Hippocampal formation (tissue), 2 donors: ENCODE measurements around the gene B4GAT1.
A peak's percentile ranks its signal among the peaks of the same experiment; 100 is the strongest.
"Not testable (repeated sequence)": the region's sequence is repeated elsewhere in the genome, so short reads cannot be mapped to it uniquely, and the experiment has no call there.

Source experiments
- DNase-seq, 2 donors: peaks; one replicate each; lab custom pipeline; 2025; lab: John Stamatoyannopoulos, UW

Gene B4GAT1

GRCh38 chr11:66363187-66363601 is 15.8 kb upstream of the B4GAT1 start:
- DNase-seq: no peak

DNA sequence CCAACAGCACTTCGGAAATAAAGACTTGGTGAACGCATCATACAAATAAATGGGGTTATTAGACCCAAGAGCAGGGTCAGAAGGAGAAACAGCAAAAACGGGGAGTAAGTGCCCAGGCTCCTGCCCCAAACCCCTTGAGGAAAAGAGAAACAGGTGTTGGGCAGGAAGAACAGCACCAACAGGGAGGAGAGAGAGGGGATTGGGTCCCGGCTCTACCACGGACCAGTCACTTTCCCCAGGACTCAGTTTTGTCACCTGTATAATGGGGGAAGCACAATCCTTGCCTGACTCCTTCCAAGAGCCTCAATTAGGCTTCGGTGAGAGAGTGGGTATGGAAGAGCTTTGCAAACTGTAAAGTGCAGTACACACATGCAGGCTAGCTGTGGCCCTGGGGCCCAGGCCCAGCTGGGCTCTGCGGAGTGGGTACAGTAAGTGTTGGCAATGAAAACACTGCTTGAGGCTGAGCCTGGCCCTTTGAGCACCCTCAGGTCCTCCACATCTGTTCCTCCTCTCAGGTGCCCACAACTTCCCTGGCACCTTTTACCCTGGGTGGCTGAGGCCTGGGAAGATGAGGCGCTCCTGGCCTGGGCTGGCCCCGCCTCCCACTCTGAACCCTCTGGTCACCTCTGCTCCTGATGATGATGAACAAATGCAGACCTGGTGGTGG is 15.2 kb upstream of the B4GAT1 start:
- DNase-seq: no peak

DNA sequence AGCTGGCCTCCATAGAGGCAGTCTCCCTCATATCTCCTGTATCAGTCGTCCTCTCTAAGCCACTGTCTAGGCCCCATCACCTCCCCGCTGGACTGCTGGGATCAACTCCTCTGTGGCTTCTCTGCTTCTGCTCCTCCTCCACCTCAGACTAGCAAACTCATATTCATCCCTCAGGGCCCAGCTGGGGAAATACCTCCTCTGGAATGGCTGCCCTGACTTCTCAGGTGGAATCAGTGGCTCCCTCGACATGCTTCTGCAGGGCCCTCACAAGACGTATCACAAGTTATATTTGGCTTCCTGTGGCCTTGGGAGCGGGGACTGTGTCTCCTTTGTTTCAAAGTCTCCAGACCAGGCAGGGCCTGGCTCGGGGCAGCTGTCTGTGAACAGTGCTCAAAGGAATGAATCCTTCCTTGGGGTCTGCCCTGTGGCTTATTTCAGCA is 14.1 kb upstream of the B4GAT1 start:
- DNase-seq: no peak

- DNase-seq: no peak
These were observed 13.1 kb upstream of the B4GAT1 start for GRCh38 chr11:66360406-66361073.

DNA sequence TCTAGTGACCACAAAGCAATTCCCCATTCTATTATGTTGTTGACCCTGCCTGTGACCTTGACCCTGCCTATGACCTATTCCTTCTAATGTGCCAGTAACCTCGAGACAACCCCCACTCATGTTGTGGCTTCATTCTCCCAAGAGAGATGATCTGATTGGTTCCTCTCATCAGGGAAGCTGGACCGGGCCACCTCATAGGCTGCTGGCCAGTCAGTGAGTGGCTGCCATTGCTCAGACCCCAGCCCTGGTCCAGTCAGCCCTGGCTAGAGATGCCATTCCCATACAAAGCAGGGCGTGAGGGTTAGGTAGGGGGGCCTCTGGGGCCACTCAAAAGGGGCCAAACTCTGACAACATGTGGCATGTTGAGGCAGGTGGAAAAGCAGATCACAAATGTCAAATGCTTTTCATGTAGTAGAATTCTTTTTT is 12.2 kb upstream of the B4GAT1 start:
- no peak for DNase-seq

- not testable (repeated sequence) for DNase-seq
These were observed 3.3 kb upstream of the B4GAT1 start for GRCh38 chr11:66350560-66351235.

DNA sequence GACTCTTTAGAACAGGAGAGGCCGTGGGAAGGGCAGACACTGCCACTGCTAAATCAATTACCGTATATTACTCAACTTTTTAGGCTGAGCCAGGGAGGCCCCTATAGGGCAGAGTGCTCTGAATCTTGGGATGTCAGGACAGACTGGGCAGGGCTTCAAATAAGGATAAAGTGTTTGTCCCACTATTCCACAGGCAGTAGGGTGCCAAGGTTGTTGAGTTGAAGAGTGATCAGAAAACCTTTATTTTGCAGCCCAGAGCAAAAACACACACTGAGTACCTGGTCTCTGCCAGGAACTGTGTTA is 1.6 kb upstream of the B4GAT1 start:
- no peak for DNase-seq

- DNase-seq: no peak
These were observed 679 bp downstream of the B4GAT1 start for GRCh38 chr11:66346476-66347424.

DNA sequence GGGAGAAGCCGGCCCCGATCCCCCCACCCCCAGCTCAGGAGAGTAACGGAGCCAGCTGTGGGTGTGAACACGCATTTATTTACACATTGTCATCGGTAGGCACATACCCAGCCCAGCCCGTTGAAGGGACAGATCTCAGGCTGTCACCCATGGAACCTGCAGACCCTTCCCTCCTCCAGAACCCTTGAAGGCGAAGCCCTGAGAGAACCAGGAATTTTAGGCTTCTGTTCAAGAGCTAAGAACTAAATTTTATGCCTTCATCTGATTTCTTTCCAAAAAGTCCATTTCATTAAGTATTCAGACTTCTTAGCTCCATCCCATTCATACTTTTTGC is 2.1 kb downstream of the B4GAT1 start:
- DNase-seq: no peak

- DNase-seq: peak; percentile 89 to 94
These were observed 2.7 kb downstream of the B4GAT1 start, which contains the start of gene BRMS1 for GRCh38 chr11:66344550-66345315. Gene BRMS1, minus strand, starts transcription at chr11:66345104. Its CDS starts 2,870 bp downstream, at chr11:66342234.

DNA sequence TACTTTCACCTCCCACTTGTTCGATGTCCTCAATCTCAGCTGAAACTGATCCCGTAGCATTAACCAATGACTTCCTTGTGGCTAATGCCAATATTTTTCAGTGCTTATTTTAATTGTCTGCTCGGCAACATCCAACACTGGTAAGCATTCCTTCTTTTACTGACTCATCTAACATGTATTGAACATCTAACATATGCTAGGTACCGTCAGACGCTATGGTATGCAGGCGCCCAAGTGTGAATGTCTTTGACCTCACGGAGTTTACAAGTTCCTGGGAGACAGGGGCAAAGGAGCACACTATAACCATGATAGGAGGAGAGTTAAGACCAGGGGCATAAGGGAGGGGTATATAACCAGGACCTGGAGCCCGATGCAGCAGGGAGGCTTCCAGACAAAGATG is 4.3 kb downstream of the B4GAT1 start:
- DNase-seq: no peak

DNA sequence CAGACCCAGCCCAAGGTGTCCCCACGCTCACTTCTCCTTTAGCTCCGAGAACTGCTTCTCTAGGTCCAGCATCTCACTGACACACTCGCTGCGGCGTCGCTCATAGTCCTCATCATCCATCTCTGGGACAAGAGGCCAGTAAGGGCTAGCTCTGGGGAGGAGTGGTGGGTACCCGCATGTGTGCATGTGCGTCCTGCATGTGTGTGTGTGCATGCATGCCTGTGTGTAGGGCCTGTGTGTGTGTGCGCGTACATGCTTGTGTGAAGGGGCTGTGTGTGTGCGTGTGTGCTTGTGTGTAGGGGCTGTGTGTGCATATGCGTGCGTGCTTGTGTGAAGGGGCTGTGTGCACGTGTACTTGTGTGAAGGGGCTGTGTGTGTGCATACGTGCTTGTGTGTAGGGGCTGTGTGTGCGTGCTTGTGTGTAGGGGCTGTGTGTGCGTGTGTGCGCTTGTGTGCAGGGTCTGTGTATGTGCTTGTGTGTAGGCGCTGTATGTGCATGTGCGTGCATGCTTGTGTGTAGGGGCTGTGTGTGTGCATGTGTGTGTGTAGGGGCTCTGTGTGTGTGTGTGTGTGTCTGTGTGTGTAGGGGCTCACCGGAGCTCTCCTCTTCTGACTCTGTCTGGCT is 5.8 kb downstream of the B4GAT1 start:
- no peak for DNase-seq

GRCh38 chr11:66340596-66341501 is 6.6 kb downstream of the B4GAT1 start:
- DNase-seq: no peak

DNA sequence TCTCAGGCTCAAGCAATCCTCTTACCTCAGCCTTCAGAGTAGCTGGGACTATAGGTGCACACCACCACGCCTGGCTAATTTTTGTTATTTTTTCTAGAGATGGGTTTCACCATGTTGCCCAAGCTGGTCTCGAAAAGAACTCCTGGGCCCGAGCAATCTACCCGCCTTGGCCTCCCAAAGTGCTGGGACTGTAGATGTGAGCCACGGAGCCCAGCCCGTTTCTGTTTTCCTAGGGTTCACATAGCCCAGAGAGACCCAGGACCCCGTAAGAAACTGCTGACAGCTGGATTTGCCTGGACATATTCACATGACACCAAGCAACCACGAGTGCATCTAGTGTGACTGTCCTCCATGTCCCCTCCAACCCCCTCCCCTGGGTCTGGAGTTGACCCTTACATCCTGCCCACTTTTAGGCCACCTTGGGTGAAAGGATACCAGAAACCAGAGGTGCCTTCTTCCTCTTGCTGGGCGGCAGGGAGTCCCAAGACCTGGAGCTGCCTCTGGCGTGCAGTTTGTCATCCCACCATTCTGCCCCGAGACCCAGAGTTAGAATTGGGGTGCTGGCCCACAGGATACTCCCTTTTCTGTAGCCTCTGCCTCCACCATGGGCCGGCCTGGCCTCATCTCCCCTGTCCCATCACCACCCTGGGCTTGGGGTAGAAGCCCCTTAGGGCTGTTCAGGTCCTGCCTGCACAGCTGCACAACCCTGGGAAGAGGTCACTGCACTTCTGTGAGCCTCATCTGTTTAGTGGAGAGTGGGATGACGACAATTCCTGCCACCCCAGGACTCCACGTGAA is 7.5 kb downstream of the B4GAT1 start:
- DNase-seq: no peak

DNA sequence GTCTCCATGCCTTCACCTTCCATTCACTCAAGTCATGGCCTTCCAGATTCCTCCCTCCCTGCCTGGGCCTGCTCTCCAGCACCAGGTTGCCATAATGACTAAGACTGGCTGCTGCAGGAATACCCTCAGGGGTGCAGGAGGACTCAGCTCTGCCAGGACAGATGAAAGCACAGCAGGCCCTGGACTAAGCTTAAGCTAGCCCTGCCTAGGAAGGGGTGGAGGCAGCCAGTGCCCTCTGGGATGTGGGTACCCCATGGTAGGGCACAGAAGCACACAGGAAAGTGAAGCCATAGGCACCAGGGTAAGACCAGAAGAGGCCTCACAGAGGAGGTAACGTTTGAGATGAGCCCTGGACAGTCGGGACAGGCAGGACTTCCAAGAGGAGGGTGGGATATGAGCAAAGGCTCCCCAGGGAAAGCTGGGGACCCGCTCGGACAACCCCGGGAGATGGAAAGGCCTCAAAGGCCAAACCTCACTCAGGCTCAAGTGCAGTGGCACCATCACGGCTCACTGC is 8.2 kb downstream of the B4GAT1 start:
- DNase-seq: no peak

- no peak for DNase-seq
These were observed 8.9 kb downstream of the B4GAT1 start for GRCh38 chr11:66338276-66339161.

DNA sequence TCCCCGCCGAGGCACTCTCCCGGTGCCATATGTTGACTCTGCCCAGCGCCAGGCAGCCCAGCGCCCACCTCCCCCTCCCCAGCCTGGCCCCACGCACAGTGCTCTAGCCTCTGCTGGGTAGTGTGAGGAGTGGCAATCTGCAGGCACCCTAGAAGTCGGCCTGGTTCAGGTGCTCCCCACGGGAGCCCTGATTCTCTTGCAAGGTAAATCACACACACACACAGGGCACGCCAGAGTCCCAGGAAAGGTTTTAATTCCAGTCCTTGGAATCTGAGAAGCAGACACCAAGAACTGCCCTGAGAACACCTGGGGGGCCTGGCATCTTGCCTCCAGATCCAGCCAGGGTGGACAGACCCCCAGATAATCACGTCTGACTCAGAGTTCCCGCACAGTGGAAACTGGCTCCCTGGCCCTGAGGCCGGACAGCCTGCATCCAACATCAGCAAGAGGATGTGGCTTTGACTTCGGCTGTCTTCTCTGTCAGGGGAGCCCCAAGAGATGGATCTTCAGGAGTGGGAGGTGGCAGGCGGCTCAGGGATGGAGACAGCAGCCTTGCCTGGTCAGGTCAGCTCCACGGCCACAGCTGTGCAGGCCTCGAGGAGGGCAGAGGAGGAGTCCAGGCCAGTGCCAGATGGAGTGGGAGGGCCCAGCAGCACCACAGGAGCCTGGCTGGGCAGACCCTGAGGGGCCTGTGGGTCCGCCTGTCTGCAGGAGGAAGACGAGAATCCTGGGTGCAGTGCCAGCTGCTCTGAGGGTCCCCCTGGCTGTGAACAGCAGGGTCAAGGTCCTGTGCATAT is 10.1 kb downstream of the B4GAT1 start:
- DNase-seq: no peak
